PC-3 (cell line): ENCODE measurements around the gene TGFBI. TPM values are rescaled to one million over a fixed set of nuclear protein-coding genes. Genes with fewer than 3 reads are reported as not detected.

ENCODE experiments used
- ATAC-seq: fragments of 200-7000 bp; cut with Tn5 transposase; 2 replicates; pipeline ENCODE4 v1.9.1; 2020; ENCODE audit warnings: mild to moderate bottlenecking, moderate library complexity
- BruUV-seq: library from RNA; stranded (reverse); fragments of 400-500 nt; replicated peaks from 2 replicates; lab custom pipeline; 2021; lab: Mats Ljungman, UMichigan
- CTCF ChIA-PET: fragments of 300-600 bp; sonication (Branson Sonifier 250); formaldehyde crosslinking; loops from one replicate; lab custom pipeline; 2022; ENCODE audit warnings: antibody characterized with exemption; lab: Charles Lee
- POLR2A ChIA-PET: fragments of 300-600 bp; sonication (Branson Sonifier 250); formaldehyde crosslinking; loops from one replicate; lab custom pipeline; 2022; ENCODE audit warnings: antibody characterized with exemption; ENCODE audit not compliant: unreplicated experiment; lab: Charles Lee
- DNase-seq: peaks from one replicate; pipeline ENCODE4 v3.0.0-alpha.2; 2015
- H2AFZ ChIP-seq: fragments of 300-600 bp; sonication (generic); 2 replicates; pipeline ENCODE4 v1.6.0; 2016; ENCODE audit warnings: antibody characterized with exemption, low read length
- H3F3A ChIP-seq: fragments of 300-600 bp; sonication (generic); one replicate; pipeline ENCODE4 v1.6.0; 2017; ENCODE audit warnings: antibody characterized with exemption, low read length, control low read depth, mild to moderate bottlenecking; ENCODE audit not compliant: unreplicated experiment
- H3K27ac ChIP-seq: fragments of 300-600 bp; sonication (generic); 2 replicates; pipeline ENCODE4 v1.5.1; 2016; ENCODE audit warnings: mild to moderate bottlenecking, low read length
- H3K27me3 ChIP-seq: fragments of 300-600 bp; sonication (generic); 2 replicates; pipeline ENCODE4 v1.6.1; 2016; ENCODE audit warnings: low read length, mixed read lengths
- H3K36me3 ChIP-seq: fragments of 300-600 bp; sonication (generic); 2 replicates; pipeline ENCODE4 v1.6.1; 2016; ENCODE audit warnings: low read depth, mixed run types, low read length, mixed read lengths
- H3K4me1 ChIP-seq: fragments of 300-600 bp; sonication (generic); 2 replicates; pipeline ENCODE4 v1.5.1; 2016; ENCODE audit warnings: low read length; ENCODE audit not compliant: insufficient read depth
- H3K4me2 ChIP-seq: fragments of 300-600 bp; sonication (generic); 2 replicates; pipeline ENCODE4 v1.6.0; 2016; ENCODE audit warnings: low read length
- H3K4me3 ChIP-seq: fragments of 300-600 bp; sonication (generic); 2 replicates; pipeline ENCODE4 v1.5.1; 2016; ENCODE audit warnings: mild to moderate bottlenecking, low read length, mixed read lengths
- H3K79me2 ChIP-seq: fragments of 300-600 bp; sonication (generic); 2 replicates; pipeline ENCODE4 v1.6.1; 2017; ENCODE audit warnings: low read length, mixed read lengths
- H3K9ac ChIP-seq: fragments of 300-600 bp; sonication (generic); 2 replicates; pipeline ENCODE4 v1.6.0; 2016; ENCODE audit warnings: mild to moderate bottlenecking, low read length
- H3K9me2 ChIP-seq: fragments of 300-600 bp; sonication (generic); replicated peaks from 2 replicates; pipeline ENCODE4 v1.6.1; 2016; ENCODE audit warnings: mixed run types, low read length, mixed read lengths
- H3K9me3 ChIP-seq: fragments of 300-600 bp; sonication (generic); 2 replicates; pipeline ENCODE4 v1.6.1; 2016; ENCODE audit warnings: low read length, mixed read lengths
- H4K20me1 ChIP-seq: fragments of 300-600 bp; sonication (generic); 2 replicates; pipeline ENCODE4 v1.6.1; 2016; ENCODE audit warnings: low read length, mixed read lengths
- CTCF ChIP-seq: fragments of 300-600 bp; sonication (generic); conservative IDR thresholded peaks from 2 replicates; pipeline ENCODE4 v1.5.1; 2017; ENCODE audit warnings: antibody characterized with exemption, low read depth, mild to moderate bottlenecking, low read length
- EZH2 ChIP-seq: fragments of 300-600 bp; sonication (generic); IDR thresholded peaks from one replicate; pipeline ENCODE4 v1.6.1; 2017; ENCODE audit warnings: antibody characterized with exemption, mild to moderate bottlenecking, low read length; ENCODE audit not compliant: unreplicated experiment
- EZH2phosphoT487 ChIP-seq: fragments of 300-600 bp; sonication (generic); IDR thresholded peaks from 2 replicates; pipeline ENCODE4 v1.6.1; 2018; ENCODE audit warnings: mild to moderate bottlenecking, antibody characterized with exemption, low read length, borderline replicate concordance
- intact Hi-C: fragments of 100-400 bp; cut with micrococcal nuclease; formaldehyde crosslinking; loops from 2 replicates; pipeline ENCODE4 v1.9.0; 2023
- total RNA-seq: library from RNA; depleted of rRNA; stranded (reverse); fragments of >200 nt; gene quantifications from 2 replicates; pipeline ENCODE4 v1.2.3, GENCODE V29; 2014

Gene TGFBI
- total RNA-seq, 1 experiment from 2014 or later = 4.8 TPM

- H3K9me2 ChIP-seq = no peaks in the 10 kb centered on the region
- H3K4me3 ChIP-seq = no peak overlapping the region
- H3K36me3 ChIP-seq = no peaks in the 10 kb centered on the region
- H3K27me3 ChIP-seq = peaks cover 16% of the 10 kb centered on the region
- no TSS peak for BruUV-seq
- H3K27ac ChIP-seq = no peak overlapping the region
- H3F3A ChIP-seq = no peaks in the 10 kb centered on the region
- H3K79me2 ChIP-seq = no peaks in the 10 kb centered on the region
- DNase-seq (no peak), ATAC-seq (no peak)
- H3K9me3 ChIP-seq = no peaks in the 10 kb centered on the region
- H3K4me1 ChIP-seq = no peaks in the 10 kb centered on the region
- no peak for TF ChIP-seq EZH2
- TF ChIP-seq CTCF = no peak
- TF ChIP-seq EZH2phosphoT487 = no peak
- H4K20me1 ChIP-seq = no peaks in the 10 kb centered on the region
- intact Hi-C loops = no loop called here
- H3K4me2 ChIP-seq = no peak overlapping the region
- H3K9ac ChIP-seq = no peak overlapping the region
- CTCF ChIA-PET = no interaction called here
- POLR2A ChIA-PET = interaction anchor here (0.6 kb wide), 1 partner anchor 187 kb away, joined by 3 read pairs; no protein-coding TSS in a partner anchor
- H2AFZ ChIP-seq = no peak overlapping the region
Observed at GRCh38 chr5:136073714-136074529, 45.1 kb downstream of the TGFBI start.

- H3K79me2 ChIP-seq = no peaks in the 10 kb centered on the region
- H3K4me1 ChIP-seq = no peaks in the 10 kb centered on the region
- H3K27me3 ChIP-seq = peaks cover 16% of the 10 kb centered on the region
- no peak overlapping the region for H2AFZ ChIP-seq
- H3K4me2 ChIP-seq = no peak overlapping the region
- DNase-seq (no peak), ATAC-seq (no peak)
- no peak overlapping the region for H3K4me3 ChIP-seq
- H3K27ac ChIP-seq = no peak overlapping the region
- intact Hi-C loops = no loop called here
- ChIA-PET POLR2A (no interaction called here), CTCF (no interaction called here)
- H4K20me1 ChIP-seq = no peaks in the 10 kb centered on the region
- no peaks in the 10 kb centered on the region for H3K36me3 ChIP-seq
- no TSS peak for BruUV-seq
- H3K9ac ChIP-seq = no peak overlapping the region
- no peaks in the 10 kb centered on the region for H3K9me3 ChIP-seq
- no peak for TF ChIP-seq CTCF
- TF ChIP-seq EZH2 = no peak
- TF ChIP-seq EZH2phosphoT487 = no peak
- no peaks in the 10 kb centered on the region for H3F3A ChIP-seq
- no peaks in the 10 kb centered on the region for H3K9me2 ChIP-seq
Observed at GRCh38 chr5:136075466-136075891, 46.7 kb downstream of the TGFBI start.

GRCh38 chr5:136076067-136076466 is 47.3 kb downstream of the TGFBI start:
- CTCF ChIA-PET = no interaction called here
- BruUV-seq = no TSS peak
- Histone ChIP-seq H3K9me2 (no peaks in the 10 kb centered on the region), H3F3A (no peaks in the 10 kb centered on the region), H3K4me2 (no peak overlapping the region), H3K27me3 (peaks cover 16% of the 10 kb centered on the region), H4K20me1 (no peaks in the 10 kb centered on the region), H2AFZ (no peak overlapping the region), H3K4me3 (no peak overlapping the region), H3K4me1 (no peaks in the 10 kb centered on the region), H3K79me2 (no peaks in the 10 kb centered on the region), H3K9me3 (no peaks in the 10 kb centered on the region), H3K36me3 (no peaks in the 10 kb centered on the region), H3K9ac (no peak overlapping the region), H3K27ac (no peak overlapping the region)
- TF ChIP-seq EZH2phosphoT487 (no peak), EZH2 (no peak)
- ATAC-seq (no peak), DNase-seq (no peak)
- POLR2A ChIA-PET = no interaction called here
- intact Hi-C loops = no loop called here
